GM03348 (cell line): ENCODE measurements around the gene FAR2.
"Not testable (repeated sequence)": the region's sequence is repeated elsewhere in the genome, so short reads cannot be mapped to it uniquely, and the experiment has no call there.

Experiments
- DNase-seq: peaks from one replicate; pipeline ENCODE4 v3.0.0; 2012; ENCODE audit warnings: low spot score

The FAR2 gene

GRCh38 chr12:29148911-29149690, at the start of gene FAR2:
Gene FAR2, plus strand, starts transcription at chr12:29149278. Its CDS starts 121,172 bp downstream, at chr12:29270450.
- peak; percentile 56 for DNase-seq

- no peak for DNase-seq
These were observed 46.3 kb upstream of the FAR2 start for GRCh38 chr12:29102741-29103140.

- DNase-seq: no peak
These were observed 45.5 kb upstream of the FAR2 start for GRCh38 chr12:29103539-29103974.

- no peak for DNase-seq
These were observed 44.6 kb upstream of the FAR2 start for GRCh38 chr12:29104516-29104915.

- no peak for DNase-seq
These were observed 38.3 kb upstream of the FAR2 start for GRCh38 chr12:29110506-29111442.

- DNase-seq: no peak
These were observed 36.0 kb upstream of the FAR2 start for GRCh38 chr12:29113101-29113500.

GRCh38 chr12:29116414-29116813, 32.7 kb upstream of the FAR2 start:
- DNase-seq: no peak

- DNase-seq: no peak
These were observed 17.5 kb upstream of the FAR2 start for GRCh38 chr12:29131539-29131938.

- no peak for DNase-seq
These were observed 16.8 kb upstream of the FAR2 start for GRCh38 chr12:29132316-29132715.

GRCh38 chr12:29133181-29133580, 15.9 kb upstream of the FAR2 start:
- no peak for DNase-seq

- no peak for DNase-seq
These were observed 15.4 kb upstream of the FAR2 start for GRCh38 chr12:29133680-29134079.

GRCh38 chr12:29138256-29138655, 10.8 kb upstream of the FAR2 start:
- DNase-seq: not testable (repeated sequence)

GRCh38 chr12:29138855-29139254, 10.2 kb upstream of the FAR2 start:
- DNase-seq: not testable (repeated sequence)

GRCh38 chr12:29145372-29146170, 3.5 kb upstream of the FAR2 start:
- DNase-seq: no peak

- DNase-seq: no peak
These were observed 2.9 kb upstream of the FAR2 start for GRCh38 chr12:29146196-29146595.

- DNase-seq: peak; percentile 22
These were observed 1.1 kb upstream of the FAR2 start for GRCh38 chr12:29147731-29148595.

GRCh38 chr12:29148596-29148910, 525 bp upstream of the FAR2 start:
- DNase-seq: peak; percentile 38

- DNase-seq: no peak
These were observed 708 bp downstream of the FAR2 start for GRCh38 chr12:29149691-29150281.

GRCh38 chr12:29150462-29150861, 1.4 kb downstream of the FAR2 start:
- no peak for DNase-seq

- no peak for DNase-seq
These were observed 3.3 kb downstream of the FAR2 start for GRCh38 chr12:29152223-29152868.
